K562 treated with DMSO at 1 percent for 48 hours (cell line): ENCODE results near the gene ELF4. TPM values are rescaled to one million over a fixed set of nuclear protein-coding genes. Genes with fewer than 3 reads are reported as not detected.

Experiments
- total RNA-seq: library from RNA; unstranded; fragments of 300-600 nt; gene quantifications from 2 replicates; pipeline ENCODE4 v1.2.3, GENCODE V29; 2022; ENCODE audit warnings: low replicate concordance; ENCODE audit errors: extremely low read depth

Gene ELF4
- total RNA-seq, result 93.7 TPM in 1 of 2 replicates, not detected in the other

GRCh38 chrX:130110379-130111219 is at the start of gene ELF4:
Gene ELF4 (minus strand): TSS chrX:130110497. CDS start chrX:130081330, 29,167 bp downstream.

Other genes starting within 250 kb of the ELF4 start
- gene UTP14A, start 204.3 kb downstream of the ELF4 start, total RNA-seq, result not detected in 2 replicates
- gene BCORL1, start 127.9 kb downstream of the ELF4 start, total RNA-seq, result not detected in 2 replicates
- gene AIFM1, start 55.3 kb upstream of the ELF4 start, total RNA-seq, result not detected in 2 replicates
- not detected in 2 replicates for gene RAB33A, start 61.5 kb upstream of the ELF4 start, total RNA-seq
- not detected in 2 replicates for gene ZNF280C, start 158.4 kb upstream of the ELF4 start, total RNA-seq
- gene SLC25A14, start 229.4 kb upstream of the ELF4 start, total RNA-seq, result not detected in 2 replicates